ENCODE data around the gene PDE7B. TPM values are rescaled to one million over a fixed set of nuclear protein-coding genes. Genes with fewer than 3 reads are reported as not detected.
A peak's percentile ranks its signal among the peaks of the same experiment; 100 is the strongest.

PDE7B gene
- total RNA-seq, 4 donors from 2014 or later: 15.4 to 28.6 (median 18.8) TPM

- Histone ChIP-seq H3K27ac (no peak overlapping the region), H3K36me3 (no peaks in the 10 kb centered on the region), H3K27me3 (no peaks in the 10 kb centered on the region), H3K4me1 (no peaks in the 10 kb centered on the region), H3K4me3 (no peak overlapping the region), H3K9me3 (no peaks in the 10 kb centered on the region)
- TF ChIP-seq, protein P1, sequence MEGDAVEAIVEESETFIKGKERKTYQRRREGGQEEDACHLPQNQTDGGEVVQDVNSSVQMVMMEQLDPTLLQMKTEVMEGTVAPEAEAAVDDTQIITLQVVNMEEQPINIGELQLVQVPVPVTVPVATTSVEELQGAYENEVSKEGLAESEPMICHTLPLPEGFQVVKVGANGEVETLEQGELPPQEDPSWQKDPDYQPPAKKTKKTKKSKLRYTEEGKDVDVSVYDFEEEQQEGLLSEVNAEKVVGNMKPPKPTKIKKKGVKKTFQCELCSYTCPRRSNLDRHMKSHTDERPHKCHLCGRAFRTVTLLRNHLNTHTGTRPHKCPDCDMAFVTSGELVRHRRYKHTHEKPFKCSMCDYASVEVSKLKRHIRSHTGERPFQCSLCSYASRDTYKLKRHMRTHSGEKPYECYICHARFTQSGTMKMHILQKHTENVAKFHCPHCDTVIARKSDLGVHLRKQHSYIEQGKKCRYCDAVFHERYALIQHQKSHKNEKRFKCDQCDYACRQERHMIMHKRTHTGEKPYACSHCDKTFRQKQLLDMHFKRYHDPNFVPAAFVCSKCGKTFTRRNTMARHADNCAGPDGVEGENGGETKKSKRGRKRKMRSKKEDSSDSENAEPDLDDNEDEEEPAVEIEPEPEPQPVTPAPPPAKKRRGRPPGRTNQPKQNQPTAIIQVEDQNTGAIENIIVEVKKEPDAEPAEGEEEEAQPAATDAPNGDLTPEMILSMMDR (IDR thresholded peaks at IDR 0.05): no peak
- TF ChIP-seq POLR2A (IDR thresholded peaks at IDR 0.05): no peak
- DNase-seq: no peak
- intact Hi-C loops (cut with DNase I; ENCODE audit: low total_unique reads): no loop called here
These were observed 334.9 kb downstream of the PDE7B start for GRCh38 chr6:136186363-136186762.

DNA sequence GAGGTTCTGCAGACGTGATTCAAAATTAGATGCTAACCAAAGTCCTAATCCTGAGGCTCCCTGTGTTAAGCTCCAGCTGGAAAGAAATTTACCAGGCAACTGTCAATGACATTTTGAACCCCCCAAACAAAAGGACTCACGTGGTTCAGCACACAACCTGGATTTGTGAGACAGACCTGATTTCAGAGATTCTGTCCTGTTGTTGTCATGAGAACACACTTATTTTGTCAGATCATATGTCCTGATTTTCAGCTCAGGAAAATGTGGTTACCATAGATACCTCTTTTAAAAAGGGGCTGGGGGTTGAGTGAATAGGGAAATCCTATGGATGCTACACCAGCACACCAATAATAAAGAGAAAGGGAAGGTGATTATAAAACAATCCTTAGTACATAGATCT, 337.0 kb downstream of the PDE7B start:
- Histone ChIP-seq H3K9me3 (no peaks in the 10 kb centered on the region), H3K27me3 (no peaks in the 10 kb centered on the region), H3K4me3 (no peak overlapping the region), H3K4me1 (no peaks in the 10 kb centered on the region), H3K36me3 (no peaks in the 10 kb centered on the region), H3K27ac (no peak overlapping the region)
- DNase-seq: no peak
- intact Hi-C loops (cut with DNase I; ENCODE audit: low total_unique reads): no loop called here
- no peak for TF ChIP-seq POLR2A (IDR thresholded peaks at IDR 0.05)
- TF ChIP-seq, protein P1 (IDR thresholded peaks at IDR 0.05): no peak

DNA sequence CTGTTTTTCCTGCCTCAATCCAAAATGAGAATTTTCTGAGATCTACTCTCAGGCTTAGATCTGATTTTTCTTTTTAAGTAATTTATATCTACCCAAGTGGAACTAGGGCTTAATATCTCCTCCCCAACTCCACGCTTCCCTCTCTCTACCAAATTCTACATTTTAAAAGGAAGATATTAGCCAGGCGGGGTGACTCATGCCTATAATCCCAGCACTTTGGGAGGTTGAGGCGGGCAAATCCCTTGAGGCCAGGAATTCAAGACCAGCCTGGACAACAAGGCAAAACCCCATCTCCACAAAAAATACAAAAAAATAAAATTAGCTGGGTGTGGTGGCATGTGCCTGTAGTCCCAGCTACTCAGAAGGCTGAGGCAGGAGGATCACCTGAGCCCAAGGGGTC, 337.6 kb downstream of the PDE7B start:
- H3K27me3 ChIP-seq: no peaks in the 10 kb centered on the region
- TF ChIP-seq, protein P1 (IDR thresholded peaks at IDR 0.05): no peak
- TF ChIP-seq POLR2A (IDR thresholded peaks at IDR 0.05): no peak
- H3K27ac ChIP-seq: peak overlapping the region in 1 of 2 donors; percentile 30
- no peaks in the 10 kb centered on the region for H3K4me1 ChIP-seq
- no peak for DNase-seq
- H3K9me3 ChIP-seq: no peaks in the 10 kb centered on the region
- H3K36me3 ChIP-seq: no peaks in the 10 kb centered on the region
- no peak overlapping the region for H3K4me3 ChIP-seq
- intact Hi-C loops (cut with DNase I; ENCODE audit: low total_unique reads): no loop called here

DNA sequence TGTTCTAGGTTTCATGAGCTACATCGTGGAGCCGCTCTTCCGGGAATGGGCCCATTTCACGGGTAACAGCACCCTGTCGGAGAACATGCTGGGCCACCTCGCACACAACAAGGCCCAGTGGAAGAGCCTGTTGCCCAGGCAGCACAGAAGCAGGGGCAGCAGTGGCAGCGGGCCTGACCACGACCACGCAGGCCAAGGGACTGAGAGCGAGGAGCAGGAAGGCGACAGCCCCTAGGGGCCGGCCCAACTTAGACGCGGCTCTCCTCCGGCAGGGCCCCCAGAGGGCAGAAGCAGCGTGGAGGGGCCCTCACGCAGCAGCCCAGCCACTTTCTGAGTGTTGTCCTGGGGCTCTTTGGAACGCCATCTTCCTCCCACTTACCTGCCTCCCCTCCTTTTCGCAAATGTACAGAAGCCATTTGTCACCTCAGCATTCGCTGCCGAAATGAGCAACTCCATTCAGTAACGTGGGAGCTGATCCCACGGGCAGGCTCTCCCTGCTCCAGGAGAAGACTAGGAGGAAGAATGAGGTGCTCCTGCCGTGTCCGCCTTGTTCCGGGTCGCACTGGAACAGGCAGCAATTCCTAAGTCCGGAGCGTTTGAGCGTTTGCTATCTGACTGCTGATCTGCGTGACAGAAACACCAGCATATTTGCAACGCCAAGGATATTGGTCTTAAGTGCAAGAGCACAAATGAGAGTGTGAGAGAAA, 340.3 kb downstream of the PDE7B start:
- no peaks in the 10 kb centered on the region for H3K9me3 ChIP-seq
- no peaks in the 10 kb centered on the region for H3K36me3 ChIP-seq
- TF ChIP-seq, protein P1 (IDR thresholded peaks at IDR 0.05): no peak
- TF ChIP-seq POLR2A (IDR thresholded peaks at IDR 0.05): no peak
- H3K4me3 ChIP-seq: no peak overlapping the region
- H3K27me3 ChIP-seq: no peaks in the 10 kb centered on the region
- no peak overlapping the region for H3K27ac ChIP-seq
- no peak for DNase-seq
- intact Hi-C loops (cut with DNase I; ENCODE audit: low total_unique reads): no loop called here
- no peaks in the 10 kb centered on the region for H3K4me1 ChIP-seq

GRCh38 chr6:136192902-136193301, 341.4 kb downstream of the PDE7B start:
- no peak overlapping the region for H3K4me3 ChIP-seq
- TF ChIP-seq POLR2A (IDR thresholded peaks at IDR 0.05): no peak
- TF ChIP-seq, protein P1 (IDR thresholded peaks at IDR 0.05): no peak
- no peaks in the 10 kb centered on the region for H3K27me3 ChIP-seq
- no peak overlapping the region for H3K27ac ChIP-seq
- DNase-seq: no peak
- intact Hi-C loops (cut with DNase I; ENCODE audit: low total_unique reads): no loop called here
- no peaks in the 10 kb centered on the region for H3K9me3 ChIP-seq
- H3K4me1 ChIP-seq: no peaks in the 10 kb centered on the region
- no peaks in the 10 kb centered on the region for H3K36me3 ChIP-seq

Data from uterus (tissue), 4 donors.